HG02623 (cell line): ENCODE data around the gene REV3L.
"Not testable (repeated sequence)": the region's sequence is repeated elsewhere in the genome, so short reads cannot be mapped to it uniquely, and the experiment has no call there.

Source experiments
- ATAC-seq: cut with Tn5 transposase; IDR thresholded peaks from one replicate; pipeline ENCODE4 v1.9.1; 2021; ENCODE audit warnings: moderate library complexity; ENCODE audit not compliant: unreplicated experiment

The REV3L gene

DNA sequence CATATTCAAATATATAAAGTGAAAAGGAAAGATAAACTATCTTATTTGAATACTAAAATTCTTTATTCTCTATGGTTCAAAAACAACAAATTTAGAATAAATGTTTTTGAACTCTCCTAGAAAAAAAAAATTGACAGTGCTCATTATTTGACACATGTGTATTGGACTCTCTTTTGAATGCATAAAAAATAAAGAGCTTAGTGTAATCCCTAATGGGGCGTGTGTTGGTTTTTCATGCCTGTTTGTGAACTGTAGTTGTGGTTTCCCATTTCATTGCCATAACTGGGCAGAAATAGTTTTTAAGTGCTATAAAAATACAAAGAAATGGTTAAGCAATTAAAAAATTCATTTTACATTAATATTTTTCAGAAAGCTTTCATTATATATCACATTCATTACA, 101.3 kb downstream of the REV3L start:
- no peak for ATAC-seq

DNA sequence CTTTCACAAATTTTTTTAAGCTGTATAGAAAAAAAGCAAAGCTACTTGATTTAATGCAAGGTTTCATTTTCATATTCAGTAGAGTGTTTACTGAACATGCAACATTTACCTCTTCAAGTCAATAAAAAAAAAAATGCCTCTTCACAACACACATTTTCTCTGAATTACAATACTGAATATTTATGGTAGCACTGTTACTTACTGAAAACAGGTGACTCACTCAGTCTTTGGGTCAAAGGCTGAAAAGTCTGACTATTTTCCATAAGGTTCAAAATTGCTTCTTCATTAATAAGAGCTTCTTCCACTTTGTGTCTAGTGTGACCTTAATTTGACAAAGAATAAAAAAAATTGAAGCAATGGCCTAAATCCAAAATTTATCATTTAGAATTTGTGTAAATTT, 101.9 kb downstream of the REV3L start:
- no peak for ATAC-seq

DNA sequence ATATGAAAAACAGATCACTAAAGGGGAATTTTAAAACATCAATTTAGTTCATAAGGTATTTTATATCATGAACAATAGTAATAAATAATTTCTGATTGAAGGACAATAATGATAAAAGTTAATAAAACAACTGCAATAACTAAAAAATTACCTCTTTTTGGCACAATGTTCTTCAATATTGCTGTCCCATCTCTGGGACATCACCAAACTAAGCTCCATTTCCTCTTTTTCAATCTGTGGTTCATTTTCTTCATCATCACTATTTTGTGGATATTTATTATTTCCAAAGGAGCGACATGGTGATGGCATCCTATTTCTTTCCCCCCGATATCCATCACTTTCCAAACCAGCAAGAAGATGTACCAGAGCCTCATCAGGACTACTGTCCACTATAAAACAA, 103.2 kb downstream of the REV3L start:
- ATAC-seq, result no peak

DNA sequence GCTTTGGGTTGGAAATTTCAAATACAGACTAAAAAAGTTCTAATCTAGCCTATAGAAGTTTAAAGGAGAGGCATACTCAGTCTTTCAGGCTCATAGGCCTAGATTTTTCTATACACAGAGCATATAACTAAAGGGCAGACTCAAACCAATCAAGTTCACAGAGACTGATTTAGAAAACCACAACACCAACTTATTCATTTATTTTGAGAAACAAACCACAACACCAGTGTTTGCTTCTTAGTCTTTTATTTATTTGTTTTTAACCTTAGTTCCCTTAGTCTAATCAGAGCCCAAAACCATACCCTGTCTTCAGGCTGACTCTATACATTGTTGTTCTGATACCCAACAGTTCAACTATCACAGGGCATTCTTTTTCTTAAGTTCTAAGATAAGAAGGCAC, 103.7 kb downstream of the REV3L start:
- no peak for ATAC-seq

DNA sequence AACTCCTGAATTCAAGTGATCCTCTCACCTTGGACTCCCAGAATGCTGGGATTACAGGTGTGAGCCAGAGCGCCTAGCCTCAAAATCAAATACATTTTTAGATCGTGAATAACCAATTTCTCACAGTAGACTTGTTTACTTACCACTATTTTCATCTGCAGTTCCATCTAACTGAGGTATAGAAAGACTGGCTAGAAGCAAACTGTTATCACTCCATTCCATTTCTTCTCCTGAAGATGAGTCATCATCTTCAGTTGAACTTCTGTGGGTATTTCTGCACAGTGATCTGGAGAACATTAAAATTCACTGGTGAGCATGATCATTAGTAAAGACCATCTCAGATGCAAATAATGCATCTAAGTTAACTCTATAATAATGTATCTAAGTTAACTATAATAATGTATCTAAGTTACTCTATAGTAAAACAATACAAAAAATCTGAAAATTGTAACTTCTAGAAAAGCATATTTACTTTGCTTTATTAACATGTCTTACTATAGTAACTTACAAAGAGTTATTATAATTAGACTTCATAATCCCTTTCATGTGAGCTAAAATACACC, 105.4 kb downstream of the REV3L start:
- no peak for ATAC-seq

DNA sequence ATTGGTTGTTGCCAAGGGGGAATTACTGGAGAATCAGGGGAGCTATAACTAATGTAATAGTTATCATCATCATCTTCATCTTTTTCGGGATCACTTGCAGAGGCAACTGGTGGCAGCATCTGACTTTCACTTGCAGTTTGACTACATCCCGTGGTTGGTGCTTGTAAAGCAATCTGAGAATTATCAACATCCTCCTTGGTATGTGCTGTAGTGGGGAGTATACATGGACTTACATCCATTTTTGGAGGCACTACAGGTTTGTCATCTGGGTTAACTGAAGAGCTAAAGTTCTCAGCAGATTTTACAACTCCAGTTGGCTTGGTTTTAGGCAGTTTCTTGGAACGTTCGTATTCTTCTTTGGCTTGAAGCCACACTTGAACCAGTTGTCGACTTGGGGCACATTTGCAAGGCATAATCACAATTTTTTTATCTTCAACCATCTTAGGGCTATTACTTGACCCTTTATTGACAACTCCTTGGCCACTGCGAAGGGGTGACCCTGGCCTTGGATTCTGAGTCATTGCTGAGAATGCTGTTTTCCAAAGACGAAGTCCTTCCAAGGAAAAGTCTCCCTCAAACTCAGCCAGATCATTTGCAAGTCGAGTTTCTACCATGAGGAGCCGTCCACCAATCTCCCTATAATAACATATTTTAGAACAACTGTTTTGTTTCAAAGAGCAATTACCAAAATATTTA, 115.5 kb downstream of the REV3L start:
- no peak for ATAC-seq

DNA sequence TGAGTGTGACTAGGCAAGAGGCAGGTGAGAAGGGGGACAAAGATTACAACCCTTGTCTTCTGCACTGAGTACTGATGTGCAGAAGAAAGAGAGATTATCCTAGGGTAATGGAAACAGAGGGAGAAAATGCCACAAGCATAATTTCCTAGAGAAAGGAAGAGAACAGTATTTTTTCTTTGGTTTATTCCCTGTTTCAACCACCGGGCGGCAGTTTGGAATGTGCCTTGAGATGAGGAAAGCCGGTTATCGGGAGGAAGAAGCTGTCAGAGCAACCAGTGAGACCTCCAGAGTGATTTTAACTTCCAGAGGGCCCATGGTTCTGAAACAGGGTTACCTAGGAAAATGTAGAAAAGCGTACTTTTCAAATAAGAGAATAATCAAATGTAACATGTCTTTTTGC, 121.4 kb downstream of the REV3L start:
- ATAC-seq, result no peak

DNA sequence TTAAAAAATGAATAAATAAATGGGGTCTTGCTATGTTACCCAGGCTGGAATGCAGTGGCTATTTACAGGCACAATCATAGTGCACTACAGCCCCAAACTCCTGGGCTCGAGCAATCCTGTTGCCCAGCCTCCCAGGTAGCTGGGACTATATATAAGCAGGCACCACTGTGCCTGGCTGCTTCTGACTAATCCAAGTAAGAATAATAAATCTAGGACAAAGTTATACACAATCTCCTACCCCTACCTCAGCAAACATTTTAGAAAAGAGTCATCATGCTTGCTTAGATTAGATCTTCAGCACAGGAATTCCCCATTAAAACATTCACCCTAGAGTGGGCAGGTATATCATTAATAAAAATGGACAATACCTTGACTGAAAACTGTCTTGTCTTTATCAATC, 124.6 kb downstream of the REV3L start:
- ATAC-seq, result no peak

DNA sequence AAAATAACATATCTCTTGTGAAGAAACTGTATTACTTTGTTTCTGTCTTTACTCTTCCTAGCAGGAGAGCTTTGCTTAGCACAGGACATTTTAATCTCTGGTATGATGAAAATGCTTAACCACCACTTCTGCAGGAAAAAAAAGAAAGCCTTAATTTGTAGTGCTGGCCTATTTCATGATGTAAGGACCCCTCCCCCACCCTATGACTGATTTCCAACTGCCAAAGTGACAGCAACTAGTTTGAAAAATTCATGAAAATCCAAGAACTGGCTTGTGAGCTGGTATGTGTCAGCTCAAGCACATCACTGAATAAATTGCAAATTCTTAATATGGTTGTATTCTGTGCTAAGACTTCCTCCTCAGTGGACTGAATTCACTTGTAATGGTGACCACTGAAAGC, 125.3 kb downstream of the REV3L start:
- no peak for ATAC-seq

DNA sequence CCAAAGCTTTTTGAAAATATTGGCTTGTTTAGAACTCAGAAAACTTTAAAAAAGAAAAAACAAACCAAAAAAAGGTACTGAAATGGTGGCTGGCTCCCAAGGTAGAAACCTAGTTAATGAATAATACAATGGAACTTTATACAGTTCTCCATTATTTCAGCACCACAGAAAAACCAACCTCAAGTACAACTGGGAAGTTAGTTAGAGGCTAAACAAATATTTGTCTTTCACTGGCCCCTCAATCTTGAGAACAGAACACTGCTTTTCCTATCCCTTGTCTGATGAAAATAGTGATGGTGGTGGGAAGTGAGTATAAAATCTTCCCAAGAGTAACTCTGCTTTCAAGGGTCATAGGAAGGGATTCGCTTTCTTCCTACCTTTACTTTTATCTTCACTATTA, 126.5 kb downstream of the REV3L start:
- ATAC-seq, result no peak

DNA sequence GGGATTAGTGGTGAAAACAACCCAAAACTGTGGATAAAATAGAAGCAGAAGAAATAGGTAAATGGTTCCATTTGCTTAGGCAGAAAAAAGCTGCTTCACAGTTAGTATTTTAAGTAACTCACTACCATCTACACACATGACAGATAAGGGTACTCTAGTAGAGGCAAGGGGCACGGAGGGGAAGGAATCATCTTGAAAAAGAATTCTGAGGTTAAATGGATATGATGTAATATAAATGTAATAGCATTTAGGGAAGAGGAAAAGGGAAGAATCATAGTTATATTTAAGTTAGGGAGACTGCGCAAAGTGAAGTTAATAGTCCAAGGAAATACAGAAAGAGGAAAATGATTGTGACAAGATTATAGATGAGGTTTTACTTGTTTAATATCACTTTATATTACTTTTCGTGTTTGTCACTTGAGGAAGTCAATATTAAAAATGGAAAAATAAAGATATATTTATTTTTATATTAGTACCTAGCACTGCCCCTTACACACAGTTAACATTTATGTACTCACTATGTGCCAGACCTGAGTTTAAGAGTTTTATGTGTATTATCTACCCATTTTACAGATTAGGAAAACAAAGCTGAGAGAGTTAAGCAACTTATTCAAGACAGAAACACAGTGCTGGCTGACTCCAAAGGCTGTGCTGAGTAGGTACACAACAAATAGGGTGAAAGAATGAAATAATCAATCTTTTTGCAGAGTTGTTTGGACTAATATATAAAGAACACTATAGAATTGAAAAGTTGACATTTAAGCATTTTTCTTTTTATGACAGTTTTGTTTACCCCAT, 128.1 kb downstream of the REV3L start:
- ATAC-seq, result no peak

DNA sequence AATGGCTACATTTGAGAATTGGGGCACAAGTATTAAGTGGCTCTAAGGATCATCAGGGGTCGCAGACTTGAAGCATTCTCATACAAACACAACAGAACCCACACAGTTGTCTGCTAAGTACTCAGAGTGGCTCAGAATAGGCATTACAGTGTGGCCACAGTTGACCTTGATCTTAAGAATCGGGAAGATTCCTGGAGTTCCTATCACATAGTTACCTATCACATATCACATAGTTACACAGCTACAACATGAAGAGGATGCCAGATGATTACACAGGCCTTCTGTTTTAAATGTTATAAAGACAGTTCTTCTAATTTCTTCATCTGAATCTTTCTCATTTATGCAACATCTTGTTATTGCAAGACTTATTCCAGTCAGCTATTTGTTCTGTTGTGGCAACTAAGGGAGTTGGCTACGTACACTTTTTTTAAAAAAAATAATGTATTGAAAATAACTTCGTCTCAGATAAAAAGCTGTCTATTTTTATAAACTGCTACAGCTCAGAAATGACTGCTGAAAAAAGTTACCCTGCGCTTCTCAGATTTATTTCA, 129.0 kb downstream of the REV3L start:
- no peak for ATAC-seq

DNA sequence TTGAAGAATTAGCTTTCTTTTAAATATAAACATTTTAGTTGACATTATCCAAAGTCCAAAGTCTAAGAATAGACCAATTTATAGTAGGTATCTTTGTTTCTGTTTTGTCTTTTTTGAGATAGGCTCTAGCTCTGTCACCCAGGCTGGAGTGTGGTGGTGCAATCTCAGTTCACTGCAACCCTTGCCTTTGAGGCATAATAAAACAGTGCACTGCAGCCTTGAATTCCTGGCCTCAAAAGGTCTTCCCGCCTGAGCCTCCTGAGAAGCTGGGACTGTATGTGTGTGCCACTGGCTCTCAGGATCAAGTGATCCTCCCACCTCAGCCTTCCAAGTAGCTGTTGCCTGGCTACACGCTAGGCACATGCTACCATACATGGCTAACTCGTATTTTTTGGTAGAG, 135.4 kb downstream of the REV3L start:
- ATAC-seq, result no peak

DNA sequence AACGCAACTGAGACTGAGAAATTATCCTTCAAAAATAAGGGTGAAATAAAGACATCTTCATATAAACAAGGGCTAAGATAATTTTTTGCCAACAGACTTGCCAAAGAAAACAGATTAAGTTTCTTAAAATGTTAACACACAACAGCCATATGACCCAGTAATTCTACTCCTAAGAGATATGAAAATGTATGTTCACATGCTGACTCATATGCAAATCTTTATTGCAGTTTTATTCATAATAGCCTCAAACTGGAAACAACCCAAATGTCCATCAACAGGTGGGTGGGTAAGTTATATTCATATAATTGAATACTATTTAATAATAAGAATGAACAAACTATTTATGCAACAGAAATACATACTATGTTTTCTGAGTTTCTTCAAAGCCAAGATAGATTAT, 140.1 kb downstream of the REV3L start:
- no peak for ATAC-seq

DNA sequence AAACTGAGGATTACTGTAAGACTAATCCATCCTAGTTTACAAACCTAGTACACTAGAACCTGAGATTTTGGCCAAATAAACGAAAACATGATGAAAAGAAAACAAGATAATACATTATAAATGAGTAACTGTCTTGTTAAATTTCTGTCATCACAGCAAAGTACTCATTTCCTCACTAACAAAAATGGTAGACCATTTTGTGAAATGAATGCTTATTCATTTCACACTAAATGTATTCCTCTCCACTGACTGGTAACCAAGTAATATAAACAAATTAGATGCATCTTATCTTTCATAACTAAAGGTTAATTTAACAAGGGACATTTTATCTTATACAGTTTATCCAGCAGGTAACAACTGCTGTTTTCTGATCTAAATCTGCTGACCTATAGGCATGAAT, 143.7 kb downstream of the REV3L start:
- peak; percentile 25 for ATAC-seq

DNA sequence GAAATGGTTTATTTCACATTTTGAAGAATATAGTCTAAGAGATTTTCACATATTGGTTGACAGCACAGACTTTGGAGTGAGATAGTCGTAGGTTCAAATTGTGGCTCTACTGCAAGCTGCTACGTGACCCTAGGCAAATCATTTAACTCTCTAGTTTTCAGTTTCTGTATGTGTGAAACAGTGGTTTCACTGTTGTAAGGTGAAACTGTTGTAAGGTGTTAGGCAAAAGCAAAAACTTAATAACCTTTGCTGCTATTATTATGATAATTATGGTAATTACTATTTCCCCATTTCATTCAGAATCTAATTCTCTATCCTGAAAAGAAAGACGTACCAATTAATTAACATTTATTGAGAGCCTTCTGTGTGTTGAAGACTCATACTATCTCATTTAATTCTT, 144.2 kb downstream of the REV3L start:
- peak; percentile 100 for ATAC-seq

DNA sequence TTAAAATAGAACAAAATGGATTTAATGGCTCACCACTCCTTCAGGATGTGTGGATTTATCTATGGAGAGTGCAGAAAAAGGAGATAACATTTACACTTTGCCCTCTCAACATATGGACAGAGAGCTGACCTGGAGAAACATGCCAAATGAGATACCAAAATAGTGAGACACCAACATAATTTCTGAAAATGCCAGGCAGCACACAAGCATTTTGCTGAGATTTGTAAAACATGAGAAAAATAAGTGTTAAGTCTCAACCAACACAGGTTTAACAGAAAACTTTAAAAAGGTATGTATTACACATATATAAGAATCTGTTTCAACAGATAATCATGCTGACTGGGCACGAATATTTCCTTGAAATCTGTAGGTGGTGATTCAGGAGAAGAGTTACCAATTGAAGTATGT, 145.2 kb downstream of the REV3L start:
- ATAC-seq, result no peak

DNA sequence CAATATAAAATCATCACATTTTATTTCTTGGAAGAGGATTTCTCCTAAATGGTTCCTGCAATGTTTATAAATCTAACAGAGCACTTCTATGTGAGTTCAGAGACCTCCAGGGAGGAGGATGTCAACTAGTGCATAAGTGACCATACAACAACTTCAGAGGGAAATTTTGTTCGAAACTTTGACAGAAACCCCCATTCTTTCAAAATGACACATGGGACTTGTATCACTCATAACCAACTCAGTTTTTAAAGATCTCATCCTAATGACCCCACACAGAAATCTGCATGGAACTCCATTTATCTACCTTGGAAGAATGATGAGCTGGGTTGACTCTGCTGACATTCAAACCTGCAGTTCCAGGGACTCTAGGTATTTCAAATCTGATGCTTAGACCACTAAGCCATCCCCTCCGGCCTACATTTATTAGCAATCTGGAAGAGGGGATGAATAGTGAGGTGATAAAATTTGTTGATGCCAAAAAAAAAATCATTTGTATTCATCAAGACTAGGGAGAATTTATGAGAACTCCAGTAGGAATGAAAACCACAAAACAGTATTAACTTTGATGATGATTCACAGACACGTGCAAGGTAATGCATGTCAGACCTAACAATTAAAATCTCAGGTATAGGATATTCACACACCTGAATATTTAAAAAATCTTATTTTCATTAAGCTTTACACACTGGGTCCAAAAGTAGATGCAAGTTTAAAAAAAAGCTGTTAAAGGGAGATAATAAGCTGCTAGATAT, 153.0 kb downstream of the REV3L start:
- ATAC-seq, result peak; percentile 87

DNA sequence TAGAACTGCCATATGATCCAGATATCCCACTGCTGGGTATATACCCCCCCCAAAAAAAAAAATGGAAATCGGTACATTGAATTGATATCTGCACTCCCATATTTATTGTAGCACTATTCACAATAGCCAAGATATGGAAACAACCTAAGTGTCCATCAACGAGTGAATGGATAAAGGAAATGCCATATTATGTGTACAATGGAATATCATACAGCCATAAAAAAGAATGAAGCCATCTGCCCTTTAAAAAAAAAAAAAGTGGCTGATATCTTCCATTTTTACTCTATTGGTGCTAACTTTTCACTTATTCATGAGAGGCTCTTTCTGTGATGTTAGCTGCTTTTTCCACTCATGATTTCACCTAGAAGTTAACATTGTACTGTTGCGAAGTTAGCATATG, 156.5 kb downstream of the REV3L start:
- ATAC-seq, result no peak

DNA sequence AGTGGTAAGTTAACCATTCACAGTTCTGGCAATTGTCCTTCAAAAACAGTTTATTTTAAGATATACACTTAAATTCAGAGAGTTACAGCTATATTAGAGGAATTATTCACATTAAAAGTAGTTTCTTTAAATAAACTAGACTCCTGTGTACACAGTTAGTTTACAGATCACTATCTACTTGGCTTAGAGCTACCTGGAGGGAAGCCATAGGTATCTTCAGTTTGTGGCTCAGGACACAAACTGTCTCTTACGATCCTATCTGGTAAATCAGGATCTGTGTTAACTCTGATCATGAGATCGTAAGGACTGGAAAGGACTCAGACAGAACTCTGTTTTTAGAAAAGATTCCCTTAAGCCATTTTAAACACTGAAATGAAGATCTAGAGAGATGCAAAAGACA, 160.9 kb downstream of the REV3L start:
- no peak for ATAC-seq

DNA sequence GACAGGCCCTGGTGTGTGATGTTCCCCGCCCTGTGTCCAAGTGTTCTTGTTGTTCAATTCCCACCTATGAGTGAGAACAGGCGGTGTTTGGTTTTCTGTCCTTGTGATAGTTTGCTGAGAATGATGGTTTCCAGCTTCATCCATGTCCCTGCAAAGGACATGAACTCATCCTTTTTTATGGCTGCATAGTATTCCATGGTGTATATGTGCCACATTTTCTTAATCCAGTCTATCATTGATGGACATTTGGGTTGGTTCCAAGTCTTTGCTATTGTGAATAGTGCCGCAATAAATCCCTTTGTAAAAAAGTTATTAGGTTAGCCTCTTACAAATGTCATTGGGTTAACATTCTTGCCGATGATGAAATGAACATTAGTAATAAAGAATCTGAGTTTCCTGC, 175.1 kb downstream of the REV3L start:
- ATAC-seq, result not testable (repeated sequence)
